ENCODE results near the gene VGLL4. TPM values are rescaled to one million over a fixed set of nuclear protein-coding genes. Genes with fewer than 3 reads are reported as not detected.

The VGLL4 gene
- total and polyA plus RNA-seq, 2 donors (not counting 1 experiment from before 2014, with no cell fraction given), result 25.8 to 29.0 TPM

GRCh38 chr3:11611341-11611799, 32.3 kb downstream of the VGLL4 start:
- intact Hi-C loops (cut with micrococcal nuclease), result no loop called here
- H3K4me3 ChIP-seq (ENCODE audit: control extremely low read depth in 1 of 5, extremely low read depth in 1 of 5, insufficient read depth in 1 of 5, low read depth in 2 of 5, low read length in 4 of 5), result no peak overlapping the region
- Mint-ChIP-seq H3K9me3 (ENCODE audit: insufficient read depth) (no peaks in the 10 kb centered on the region), H3K4me1 (peaks cover 19% of the 10 kb centered on the region), H3K4me3 (no peak overlapping the region), H3K27me3 (no peaks in the 10 kb centered on the region), H3K27ac (no peak overlapping the region)
- H3K4me1 ChIP-seq (ENCODE audit: control insufficient read depth in 2 of 2, insufficient read depth in 2 of 2, low read length in 2 of 2), result no peaks in the 10 kb centered on the region
- H3K9me3 ChIP-seq (ENCODE audit: control extremely low read depth in 1 of 3, control insufficient read depth in 2 of 3, insufficient read depth in 1 of 3, low read length in 2 of 3), result no peaks in the 10 kb centered on the region
- no peaks in the 10 kb centered on the region for H3K27me3 ChIP-seq (replicated peaks in 1 of 4; ENCODE audit: control extremely low read depth in 1 of 4, control insufficient read depth in 3 of 4, insufficient read depth in 4 of 4, low read length in 3 of 4)
- TF ChIP-seq, protein P1, sequence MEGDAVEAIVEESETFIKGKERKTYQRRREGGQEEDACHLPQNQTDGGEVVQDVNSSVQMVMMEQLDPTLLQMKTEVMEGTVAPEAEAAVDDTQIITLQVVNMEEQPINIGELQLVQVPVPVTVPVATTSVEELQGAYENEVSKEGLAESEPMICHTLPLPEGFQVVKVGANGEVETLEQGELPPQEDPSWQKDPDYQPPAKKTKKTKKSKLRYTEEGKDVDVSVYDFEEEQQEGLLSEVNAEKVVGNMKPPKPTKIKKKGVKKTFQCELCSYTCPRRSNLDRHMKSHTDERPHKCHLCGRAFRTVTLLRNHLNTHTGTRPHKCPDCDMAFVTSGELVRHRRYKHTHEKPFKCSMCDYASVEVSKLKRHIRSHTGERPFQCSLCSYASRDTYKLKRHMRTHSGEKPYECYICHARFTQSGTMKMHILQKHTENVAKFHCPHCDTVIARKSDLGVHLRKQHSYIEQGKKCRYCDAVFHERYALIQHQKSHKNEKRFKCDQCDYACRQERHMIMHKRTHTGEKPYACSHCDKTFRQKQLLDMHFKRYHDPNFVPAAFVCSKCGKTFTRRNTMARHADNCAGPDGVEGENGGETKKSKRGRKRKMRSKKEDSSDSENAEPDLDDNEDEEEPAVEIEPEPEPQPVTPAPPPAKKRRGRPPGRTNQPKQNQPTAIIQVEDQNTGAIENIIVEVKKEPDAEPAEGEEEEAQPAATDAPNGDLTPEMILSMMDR (IDR thresholded peaks at IDR 0.05), result no peak
- no peak for TF ChIP-seq EZH2 (IDR thresholded peaks at IDR 0.05; ENCODE audit: borderline replicate concordance, insufficient read depth, low read depth, low read length, poor library complexity, severe bottlenecking)
- peaks cover 43% of the 10 kb centered on the region for H4K20me1 ChIP-seq (ENCODE audit: control insufficient read depth, insufficient read depth, low read length, poor library complexity, severe bottlenecking)
- ChIA-PET CTCF (no interaction called here), POLR2A (no interaction called here)
- 98% methylated on average over 8 of the region's 9 CpGs for WGBS (ENCODE audit: insufficient coverage)
- DNase-seq, result no peak
- peaks cover 74% of the 10 kb centered on the region for H3K79me2 ChIP-seq (ENCODE audit: control insufficient read depth, insufficient read depth, low read length)
- ATAC-seq (ENCODE audit: low read depth), result no peak
- no peaks in the 10 kb centered on the region for H3K36me3 ChIP-seq (replicated peaks in 1 of 2; ENCODE audit: control extremely low read depth in 1 of 2, control insufficient read depth in 1 of 2, extremely low read depth in 1 of 2, insufficient read depth in 2 of 2, low read length in 1 of 2)
- H3K9ac ChIP-seq (ENCODE audit: low read length), result no peak overlapping the region
- H3K4me2 ChIP-seq (replicated peaks; ENCODE audit: low read depth, low read length, poor library complexity, severe bottlenecking), result no peak overlapping the region
- H2AFZ ChIP-seq (ENCODE audit: insufficient read depth, low read depth, low read length, poor library complexity, severe bottlenecking), result no peak overlapping the region
- no peak overlapping the region for H3K27ac ChIP-seq (ENCODE audit: low read length in 2 of 2)

- H3K27me3 ChIP-seq (replicated peaks in 1 of 4; ENCODE audit: control extremely low read depth in 1 of 4, control insufficient read depth in 3 of 4, insufficient read depth in 4 of 4, low read length in 3 of 4), result no peaks in the 10 kb centered on the region
- no peak overlapping the region for H3K27ac ChIP-seq (ENCODE audit: low read length in 2 of 2)
- CTCF ChIA-PET, result no interaction called here
- Mint-ChIP-seq H3K4me1 (peaks cover 18% of the 10 kb centered on the region), H3K9me3 (ENCODE audit: insufficient read depth) (no peaks in the 10 kb centered on the region), H3K4me3 (no peak overlapping the region), H3K27ac (no peak overlapping the region), H3K27me3 (no peaks in the 10 kb centered on the region)
- no peak for ATAC-seq (ENCODE audit: low read depth)
- peaks cover 74% of the 10 kb centered on the region for H3K79me2 ChIP-seq (ENCODE audit: control insufficient read depth, insufficient read depth, low read length)
- H3K9ac ChIP-seq (ENCODE audit: low read length), result no peak overlapping the region
- no peaks in the 10 kb centered on the region for H3K36me3 ChIP-seq (replicated peaks in 1 of 2; ENCODE audit: control extremely low read depth in 1 of 2, control insufficient read depth in 1 of 2, extremely low read depth in 1 of 2, insufficient read depth in 2 of 2, low read length in 1 of 2)
- no peaks in the 10 kb centered on the region for H3K4me1 ChIP-seq (ENCODE audit: control insufficient read depth in 2 of 2, insufficient read depth in 2 of 2, low read length in 2 of 2)
- no peak for DNase-seq
- no peak overlapping the region for H2AFZ ChIP-seq (ENCODE audit: insufficient read depth, low read depth, low read length, poor library complexity, severe bottlenecking)
- H4K20me1 ChIP-seq (ENCODE audit: control insufficient read depth, insufficient read depth, low read length, poor library complexity, severe bottlenecking), result peaks cover 37% of the 10 kb centered on the region
- TF ChIP-seq EZH2 (IDR thresholded peaks at IDR 0.05; ENCODE audit: borderline replicate concordance, insufficient read depth, low read depth, low read length, poor library complexity, severe bottlenecking), result no peak
- TF ChIP-seq, protein P1 (IDR thresholded peaks at IDR 0.05), result no peak
- POLR2A ChIA-PET, result no interaction called here
- H3K4me2 ChIP-seq (replicated peaks; ENCODE audit: low read depth, low read length, poor library complexity, severe bottlenecking), result no peak overlapping the region
- H3K4me3 ChIP-seq (ENCODE audit: control extremely low read depth in 1 of 5, extremely low read depth in 1 of 5, insufficient read depth in 1 of 5, low read depth in 2 of 5, low read length in 4 of 5), result no peak overlapping the region
- 96% methylated on average over 4 of the region's 8 CpGs for WGBS (ENCODE audit: insufficient coverage)
- no peaks in the 10 kb centered on the region for H3K9me3 ChIP-seq (ENCODE audit: control extremely low read depth in 1 of 3, control insufficient read depth in 2 of 3, insufficient read depth in 1 of 3, low read length in 2 of 3)
- intact Hi-C loops (cut with micrococcal nuclease), result no loop called here
These were observed 32.9 kb downstream of the VGLL4 start for GRCh38 chr3:11610700-11611275.

Measured in B cell (primary cell).